GM21360 (cell line): Measurements from ENCODE around the gene ZCWPW1.
A peak's percentile ranks its signal among the peaks of the same experiment; 100 is the strongest.
"Not testable (repeated sequence)": the region's sequence is repeated elsewhere in the genome, so short reads cannot be mapped to it uniquely, and the experiment has no call there.

Source experiments
- ATAC-seq: cut with Tn5 transposase; IDR thresholded peaks from one replicate; pipeline ENCODE4 v1.9.1; 2021; ENCODE audit warnings: mild to moderate bottlenecking, moderate library complexity; ENCODE audit not compliant: unreplicated experiment

Gene ZCWPW1

DNA sequence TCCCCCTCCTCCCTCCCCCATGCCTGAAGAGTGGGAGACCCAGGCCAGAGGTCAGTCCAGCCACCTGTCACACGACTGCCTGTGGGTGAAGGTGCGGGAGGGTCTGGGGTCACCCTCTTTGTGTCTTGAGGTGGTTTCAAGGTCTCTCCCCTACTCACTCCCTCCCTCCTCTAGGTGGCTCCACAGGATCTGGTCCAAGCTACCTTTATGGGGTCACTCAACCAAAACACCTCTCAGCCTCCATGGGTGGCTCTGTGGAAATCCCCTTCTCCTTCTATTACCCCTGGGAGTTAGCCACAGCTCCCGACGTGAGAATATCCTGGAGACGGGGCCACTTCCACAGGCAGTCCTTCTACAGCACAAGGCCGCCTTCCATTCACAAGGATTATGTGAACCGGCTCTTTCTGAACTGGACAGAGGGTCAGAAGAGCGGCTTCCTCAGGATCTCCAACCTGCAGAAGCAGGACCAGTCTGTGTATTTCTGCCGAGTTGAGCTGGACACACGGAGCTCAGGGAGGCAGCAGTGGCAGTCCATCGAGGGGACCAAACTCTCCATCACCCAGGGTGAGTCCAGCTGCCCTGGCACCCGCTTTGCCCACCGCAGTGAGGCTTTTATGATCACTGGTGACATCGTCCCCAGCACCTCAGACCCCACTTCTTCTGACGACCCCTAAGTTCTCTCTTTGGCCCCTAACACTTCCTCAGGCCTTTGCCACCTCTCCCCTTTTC lies 54.5 kb downstream of the ZCWPW1 start:
- ATAC-seq: peak; percentile 38

DNA sequence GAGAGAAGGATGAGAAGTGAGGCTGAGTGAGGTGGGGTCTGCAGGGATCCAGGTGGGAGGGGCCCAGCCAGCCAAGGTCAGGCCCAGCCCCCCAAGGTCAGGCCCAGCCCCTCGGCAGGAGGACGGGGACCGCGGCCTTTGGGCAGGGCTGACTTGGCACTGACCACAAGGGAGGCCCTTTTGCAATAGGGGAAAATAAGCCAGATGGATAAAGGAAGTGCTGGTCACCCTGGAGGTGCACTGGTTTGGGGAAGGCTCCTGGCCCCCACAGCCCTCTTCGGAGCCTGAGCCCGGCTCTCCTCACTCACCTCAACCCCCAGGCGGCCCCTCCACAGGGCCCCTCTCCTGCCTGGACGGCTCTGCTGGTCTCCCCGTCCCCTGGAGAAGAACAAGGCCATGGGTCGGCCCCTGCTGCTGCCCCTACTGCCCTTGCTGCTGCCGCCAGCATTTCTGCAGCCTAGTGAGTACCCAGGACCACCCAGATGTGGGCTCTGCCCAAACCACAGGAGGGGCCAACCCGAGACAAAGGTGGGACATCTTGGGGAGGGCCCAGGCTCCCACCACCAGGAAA lies 55.2 kb downstream of the ZCWPW1 start, which contains the start of gene PILRA:
PILRA (plus strand) TSS at position 227 of the 571 bp plus-strand sequence; CDS start at position 397, 170 bp downstream.
- no peak for ATAC-seq

DNA sequence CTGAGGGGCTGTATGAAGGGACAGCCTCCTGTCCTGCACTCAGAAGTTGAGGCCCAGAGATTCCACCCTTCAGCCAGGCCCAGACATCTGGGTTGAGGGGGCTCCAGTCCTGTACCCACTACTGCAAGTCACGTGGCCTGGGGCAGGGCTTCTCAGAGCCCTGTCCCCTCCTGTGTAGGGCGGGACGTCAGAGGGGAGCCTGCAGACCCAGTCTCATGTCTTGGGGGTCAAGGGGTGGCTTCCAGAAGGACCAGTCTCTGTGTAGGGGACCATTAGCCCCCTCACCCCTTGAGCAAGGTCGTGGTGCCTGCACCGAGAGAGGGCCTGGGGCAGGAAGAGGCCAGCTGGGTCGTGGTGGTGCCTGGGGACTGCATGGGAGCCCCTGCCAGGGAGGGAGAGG lies 55.8 kb downstream of the ZCWPW1 start:
- no peak for ATAC-seq

DNA sequence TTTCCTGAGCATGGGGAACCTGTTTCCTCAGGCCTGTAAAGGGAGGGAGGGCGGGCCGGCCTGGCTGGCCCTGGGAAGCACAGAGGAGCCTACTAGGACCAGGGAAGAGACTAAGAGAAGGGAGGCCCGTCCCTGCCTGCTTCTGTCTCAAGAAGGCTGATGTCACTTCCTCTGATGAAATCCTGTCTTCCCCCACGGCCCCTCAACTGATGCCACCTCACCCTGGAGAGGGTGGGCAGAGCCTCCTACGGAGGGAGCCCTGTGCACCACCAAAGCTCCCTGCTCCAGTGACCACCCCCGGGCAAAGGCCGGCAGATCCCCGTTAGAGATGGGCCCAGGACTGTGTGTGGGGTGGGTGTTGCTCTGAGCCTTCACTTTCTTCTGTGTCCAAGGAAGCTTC lies 56.2 kb downstream of the ZCWPW1 start:
- ATAC-seq: no peak

DNA sequence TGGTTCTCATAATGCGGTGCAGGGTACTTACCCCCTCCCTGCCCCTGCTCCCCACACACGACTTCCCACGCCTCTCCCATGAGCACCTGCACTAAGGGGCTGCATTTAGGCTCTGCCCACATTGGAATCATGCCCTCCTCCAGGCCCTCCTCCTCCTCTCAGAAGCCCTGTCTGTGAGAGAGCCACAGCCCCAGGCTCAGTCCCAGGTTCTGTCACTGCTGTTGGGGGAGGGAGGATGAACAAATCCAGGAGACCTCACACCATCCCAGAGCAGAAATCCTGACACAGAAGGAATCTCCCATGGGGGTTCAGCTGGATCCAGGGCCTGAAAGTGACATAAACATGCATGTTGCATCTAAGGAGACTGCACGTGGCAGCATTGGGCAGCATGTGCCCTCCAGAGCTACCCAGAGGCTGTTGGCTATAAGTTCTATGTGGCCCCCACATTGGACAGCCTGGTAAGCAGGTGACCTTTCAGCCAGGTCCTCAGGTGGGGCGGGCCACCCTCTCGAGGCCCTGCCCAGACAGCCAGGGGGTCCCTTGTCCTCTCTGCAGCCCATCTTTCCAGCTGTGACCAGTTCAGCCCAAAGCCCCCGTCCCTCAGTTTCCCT lies 56.8 kb downstream of the ZCWPW1 start:
- ATAC-seq: no peak

DNA sequence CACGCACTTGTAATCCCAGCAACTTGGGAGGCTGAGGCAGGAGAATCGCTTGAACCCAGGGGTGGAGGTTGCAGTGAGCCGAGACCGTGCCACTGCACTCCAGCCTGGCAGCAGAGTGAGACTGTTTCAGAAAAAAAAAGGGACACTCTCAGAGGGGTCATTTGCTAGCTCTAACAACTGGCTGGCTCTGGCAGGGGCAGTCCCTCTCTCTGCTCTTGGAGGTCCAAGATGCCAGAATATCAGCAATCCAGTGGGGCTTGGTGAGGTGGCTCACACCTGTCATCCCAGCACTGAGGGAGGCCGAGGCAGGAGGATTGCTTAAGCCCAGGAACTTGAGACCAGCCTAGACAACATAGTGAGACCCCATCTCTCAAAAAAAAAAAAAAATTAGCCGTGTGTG lies 57.8 kb downstream of the ZCWPW1 start:
- ATAC-seq: no peak

DNA sequence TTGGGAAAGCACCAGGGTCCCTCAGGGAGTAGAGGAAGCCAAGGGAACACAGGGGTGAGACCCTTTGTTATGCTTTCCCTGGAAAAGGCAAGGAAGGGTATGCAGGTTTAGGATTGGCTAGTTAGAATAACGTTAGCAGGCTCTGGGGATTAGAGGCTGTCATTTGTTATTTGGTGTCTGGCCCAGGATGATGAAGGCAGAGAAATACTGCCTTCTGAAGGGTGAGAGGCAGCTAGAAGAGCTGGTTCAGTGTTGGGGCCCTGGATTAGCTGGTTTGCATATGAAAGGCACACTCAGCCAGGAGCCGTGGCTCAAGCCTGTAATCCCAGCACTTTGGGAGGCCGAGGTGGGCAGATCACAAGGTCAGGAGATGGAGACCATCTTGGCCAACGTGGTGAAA lies 58.2 kb downstream of the ZCWPW1 start:
- ATAC-seq: no peak

DNA sequence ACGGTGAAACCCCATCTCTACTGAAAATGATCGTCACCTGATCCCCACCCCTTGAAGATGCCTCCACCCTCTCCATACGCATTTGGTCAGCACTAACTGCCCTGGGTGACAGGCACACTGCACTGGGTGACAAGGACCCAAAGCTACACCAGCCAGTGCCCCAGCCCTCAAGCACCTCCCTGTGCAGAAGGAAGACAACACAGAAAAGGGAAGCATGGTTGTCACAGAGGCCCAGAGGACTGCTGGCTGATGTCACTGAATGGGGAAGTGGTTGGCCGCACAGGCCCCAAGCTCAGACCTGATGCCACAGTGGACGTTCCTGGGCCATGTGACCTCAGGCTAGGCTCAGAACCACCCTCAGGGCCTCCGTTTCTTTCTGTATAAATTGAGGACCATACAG lies 59.4 kb downstream of the ZCWPW1 start:
- ATAC-seq: peak; percentile 39

DNA sequence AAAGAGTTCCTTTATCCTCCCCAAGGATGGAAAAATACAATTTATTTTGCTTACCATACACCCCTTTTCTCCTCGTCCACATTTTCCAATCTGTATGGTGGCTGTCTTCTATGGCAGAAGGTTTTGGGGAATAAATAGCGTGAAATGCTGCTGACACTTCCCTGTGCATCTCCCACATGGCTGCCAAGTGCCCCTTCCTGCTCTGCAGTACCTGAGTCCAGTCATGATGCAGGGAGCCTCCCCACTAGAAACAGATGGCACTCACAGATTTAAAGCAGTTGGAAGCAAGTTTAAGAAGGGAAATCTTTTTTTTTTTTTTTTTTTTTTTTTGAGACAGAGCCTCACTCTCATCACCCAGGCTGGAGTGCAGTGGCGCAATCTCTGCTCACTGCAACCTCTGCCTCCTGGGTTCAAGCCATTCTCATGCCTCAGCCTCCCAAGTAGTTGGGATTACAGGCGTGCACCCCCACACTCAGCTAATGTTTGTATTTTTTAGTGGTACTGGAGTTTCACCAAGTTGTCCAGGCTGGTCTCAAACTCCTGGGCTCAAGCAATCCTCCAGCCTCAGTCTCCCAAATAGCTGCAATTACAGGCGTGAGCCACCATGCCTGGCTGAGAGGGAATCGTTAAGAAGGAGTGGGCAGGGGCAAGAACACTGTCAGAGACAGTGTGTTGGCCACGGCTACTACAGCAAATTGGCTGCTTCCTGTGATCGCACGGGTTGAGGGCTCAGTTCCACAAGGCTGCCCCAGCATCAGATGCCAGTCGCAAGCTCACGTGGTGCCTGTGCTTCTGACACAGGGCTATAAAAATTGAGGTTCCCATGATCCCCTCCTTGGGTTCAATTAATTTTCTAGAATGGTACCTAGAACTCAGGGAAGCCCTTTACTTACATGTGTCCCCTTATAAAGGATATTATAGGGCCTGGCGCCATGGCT lies 60.6 kb downstream of the ZCWPW1 start:
- no peak for ATAC-seq

DNA sequence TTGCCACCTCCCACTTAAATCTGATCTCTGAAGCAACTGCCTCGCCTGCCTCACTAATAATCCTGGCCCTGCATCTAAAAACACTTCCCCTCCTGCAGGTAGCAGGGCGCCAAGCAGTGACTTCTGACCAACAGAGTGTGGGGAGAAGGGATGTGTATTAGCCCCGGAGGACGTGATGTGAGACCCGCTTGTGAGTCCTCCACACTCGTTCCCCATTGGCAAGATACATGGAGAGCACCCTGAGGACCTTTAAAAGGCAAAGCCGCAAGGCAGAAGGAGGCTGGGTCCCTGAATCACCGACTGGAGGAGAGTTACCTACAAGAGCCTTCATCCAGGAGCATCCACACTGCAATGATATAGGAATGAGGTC lies 61.3 kb downstream of the ZCWPW1 start:
- no peak for ATAC-seq

DNA sequence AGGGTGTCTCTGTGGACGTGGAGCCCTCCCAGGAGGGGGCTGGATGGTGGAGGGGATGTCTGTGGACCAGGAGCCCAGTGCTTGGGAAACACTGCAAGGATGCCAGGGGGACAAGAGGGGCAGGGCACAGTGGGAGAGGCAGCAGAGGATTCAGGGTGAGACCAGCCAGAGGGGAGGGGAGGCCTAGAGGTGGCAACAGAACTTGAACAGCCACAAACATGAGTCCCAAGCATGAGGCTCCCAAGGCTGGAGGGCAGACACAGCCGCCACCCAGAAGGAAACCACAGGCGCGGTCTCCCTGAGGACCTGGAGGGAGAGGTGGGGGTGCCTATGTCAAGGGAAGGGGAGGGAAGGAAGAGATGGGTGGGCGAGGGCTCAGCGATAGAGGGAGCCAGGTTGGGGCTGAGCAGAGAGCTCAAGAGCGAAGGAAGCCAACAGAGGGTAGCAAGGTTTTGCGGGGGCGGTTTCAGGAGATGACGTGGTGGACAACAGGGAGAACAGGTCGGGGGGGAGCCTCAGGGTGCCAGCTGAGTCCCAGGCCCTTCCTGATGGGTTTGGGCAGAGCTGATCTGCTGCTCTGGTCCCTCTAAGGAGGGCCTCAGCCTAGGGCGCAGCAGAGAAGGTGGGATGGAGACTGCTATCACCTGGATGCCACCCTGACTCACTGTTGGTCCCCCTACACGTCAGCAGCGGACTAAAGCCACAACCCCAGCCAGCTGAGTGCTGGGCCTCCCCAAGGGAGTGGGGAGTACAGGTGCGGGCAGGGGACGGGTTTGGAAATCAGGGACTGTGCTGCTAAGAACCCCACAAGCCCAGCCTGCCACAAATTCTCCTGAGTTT lies 61.9 kb downstream of the ZCWPW1 start:
- no peak for ATAC-seq

DNA sequence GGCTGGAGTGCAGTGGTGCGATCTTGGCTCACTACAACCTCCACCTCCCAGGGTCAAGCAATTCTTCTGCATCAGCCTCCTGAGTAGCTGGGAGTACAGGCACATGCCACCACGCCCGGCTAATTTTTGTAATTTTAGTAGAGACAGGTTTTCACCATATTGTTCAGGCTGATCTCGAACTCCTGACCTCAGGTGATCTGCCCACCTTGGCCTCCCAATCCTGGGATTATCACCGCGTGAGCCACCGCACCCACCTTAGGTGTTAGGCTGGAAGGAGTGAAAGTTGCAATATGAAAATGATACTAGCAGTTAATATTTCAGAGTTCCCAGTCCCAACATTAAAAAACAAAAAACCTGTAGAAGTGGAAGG lies 62.5 kb downstream of the ZCWPW1 start:
- not testable (repeated sequence) for ATAC-seq

DNA sequence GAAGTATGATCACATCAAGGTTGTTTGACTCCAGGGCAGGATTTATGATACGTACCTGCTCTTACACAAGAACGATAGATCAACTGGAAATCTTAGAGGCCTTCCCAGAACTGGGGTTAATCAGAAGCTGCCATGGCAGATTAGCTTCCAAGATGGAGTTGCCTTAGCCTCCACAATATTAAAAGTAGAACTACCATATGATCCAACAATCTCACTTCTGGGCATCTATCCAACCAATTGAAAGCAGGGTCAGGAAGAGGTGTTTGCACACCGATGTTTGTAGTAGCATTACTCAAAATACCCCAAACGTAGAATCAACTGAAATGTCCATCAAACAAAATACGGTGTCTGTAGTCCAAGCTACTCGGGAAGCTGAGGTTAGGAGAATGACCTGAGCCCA lies 64.0 kb downstream of the ZCWPW1 start:
- no peak for ATAC-seq

DNA sequence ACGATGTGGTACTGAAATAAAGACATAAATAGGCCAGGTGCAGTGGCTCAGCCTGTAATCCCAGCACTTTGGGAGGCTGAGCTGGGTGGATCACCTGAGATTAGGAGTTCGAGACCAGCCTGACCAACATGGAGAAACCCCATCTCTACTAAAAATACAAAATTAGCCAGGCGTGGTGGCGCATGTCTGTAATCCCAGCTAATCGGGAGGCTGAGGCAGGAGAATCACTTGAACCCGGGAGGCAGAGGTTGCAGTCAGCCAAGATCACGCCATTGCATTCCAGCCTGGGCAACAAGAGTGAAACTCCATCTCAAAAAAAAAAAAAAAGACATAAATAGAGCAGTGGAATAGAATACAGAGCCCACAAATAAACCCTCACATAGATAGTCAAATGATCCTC lies 64.7 kb downstream of the ZCWPW1 start:
- not testable (repeated sequence) for ATAC-seq

DNA sequence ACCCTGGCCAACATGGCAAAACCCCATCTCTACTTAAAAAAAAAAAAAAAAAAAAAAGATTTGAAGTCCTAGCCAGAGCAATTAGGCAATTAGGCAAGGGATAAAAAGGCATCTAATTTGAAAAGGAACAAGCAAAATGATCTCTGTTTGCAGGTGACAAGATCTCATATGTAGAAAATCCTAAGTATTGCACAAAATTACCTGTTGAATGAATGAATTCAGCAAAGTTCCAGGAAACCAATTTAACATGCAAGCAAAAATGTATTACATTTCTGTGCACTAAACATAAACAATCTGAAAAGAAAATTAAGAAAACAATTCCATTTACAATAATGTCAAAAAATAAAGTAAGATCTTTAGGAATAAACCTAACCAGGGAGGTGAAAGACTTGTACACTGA lies 65.4 kb downstream of the ZCWPW1 start:
- ATAC-seq: no peak

DNA sequence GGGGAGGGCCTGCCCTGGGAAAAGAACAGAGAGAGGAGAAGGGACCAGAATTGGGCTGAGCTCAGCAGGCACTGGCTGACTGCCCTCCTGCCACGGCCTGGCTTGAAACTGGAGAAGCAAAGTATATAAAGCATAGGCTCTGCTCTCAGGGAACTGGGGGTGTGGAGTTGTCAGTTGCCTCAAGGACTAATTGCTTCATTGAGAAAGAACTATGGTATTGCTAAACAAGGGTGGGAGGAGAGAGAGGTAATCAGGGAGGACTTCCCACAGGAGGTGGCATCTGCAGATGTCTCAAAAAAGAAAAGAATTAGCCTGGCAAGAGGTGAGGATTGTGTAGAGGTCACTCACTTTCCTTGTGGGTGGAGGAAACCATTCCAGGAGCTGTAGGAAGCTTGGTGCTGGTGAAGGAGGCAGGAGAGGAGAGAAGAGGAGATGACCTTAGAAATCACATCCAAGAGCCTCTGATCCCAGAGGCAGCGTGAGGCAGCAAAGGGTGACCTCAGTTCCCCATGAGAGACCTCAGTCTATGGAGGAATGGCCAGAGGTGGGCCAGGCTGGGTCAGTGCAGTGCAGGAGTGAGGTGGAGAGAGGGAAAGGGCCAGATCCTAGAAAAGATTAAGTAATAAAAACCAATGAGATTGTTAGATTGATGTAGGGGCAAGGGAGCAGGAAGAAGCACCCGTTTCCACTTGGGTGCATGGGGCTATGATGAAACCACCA lies 68.2 kb downstream of the ZCWPW1 start:
- no peak for ATAC-seq

DNA sequence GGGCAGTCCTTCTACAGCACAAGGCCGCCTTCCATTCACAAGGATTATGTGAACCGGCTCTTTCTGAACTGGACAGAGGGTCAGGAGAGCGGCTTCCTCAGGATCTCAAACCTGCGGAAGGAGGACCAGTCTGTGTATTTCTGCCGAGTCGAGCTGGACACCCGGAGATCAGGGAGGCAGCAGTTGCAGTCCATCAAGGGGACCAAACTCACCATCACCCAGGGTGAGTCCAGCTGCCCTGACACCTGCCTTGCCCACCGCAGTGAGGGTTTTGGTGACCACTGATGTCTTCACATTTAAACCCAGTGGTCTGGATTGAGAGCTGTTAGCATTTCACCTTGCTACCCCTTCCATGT lies 69.7 kb downstream of the ZCWPW1 start:
- ATAC-seq: no peak

DNA sequence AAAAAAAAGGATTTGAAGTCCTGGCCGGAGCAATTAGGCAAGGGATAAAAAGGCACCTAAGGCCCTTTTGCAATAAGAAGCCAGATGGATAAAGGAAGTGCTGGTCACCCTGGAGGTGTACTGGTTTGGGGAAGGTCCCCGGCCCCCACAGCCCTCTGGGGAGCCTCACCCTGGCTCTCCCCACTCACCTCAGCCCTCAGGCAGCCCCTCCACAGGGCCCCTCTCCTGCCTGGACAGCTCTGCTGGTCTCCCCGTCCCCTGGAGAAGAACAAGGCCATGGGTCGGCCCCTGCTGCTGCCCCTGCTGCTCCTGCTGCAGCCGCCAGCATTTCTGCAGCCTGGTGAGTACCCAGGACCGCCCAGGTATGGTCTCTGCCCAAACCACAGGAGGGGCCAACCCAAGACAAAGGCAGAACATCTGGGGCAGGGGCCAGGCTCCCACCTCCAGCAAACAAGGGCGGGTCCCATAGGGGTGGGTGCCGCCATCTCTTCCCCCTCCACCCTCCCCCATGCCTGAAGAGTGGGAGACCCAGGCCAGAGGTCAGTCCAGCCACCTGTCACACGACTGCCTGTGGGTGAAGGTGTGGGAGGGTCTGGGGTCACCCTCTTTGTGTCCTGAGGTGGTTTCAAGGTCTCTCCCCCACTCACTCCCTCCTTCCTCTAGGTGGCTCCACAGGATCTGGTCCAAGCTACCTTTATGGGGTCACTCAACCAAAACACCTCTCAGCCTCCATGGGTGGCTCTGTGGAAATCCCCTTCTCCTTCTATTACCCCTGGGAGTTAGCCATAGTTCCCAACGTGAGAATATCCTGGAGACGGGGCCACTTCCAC lies 70.3 kb downstream of the ZCWPW1 start, which contains the start of gene PILRB:
PILRB (plus strand) TSS at position 91 of the 830 bp plus-strand sequence; CDS start at position 277, 186 bp downstream.
- ATAC-seq: no peak

DNA sequence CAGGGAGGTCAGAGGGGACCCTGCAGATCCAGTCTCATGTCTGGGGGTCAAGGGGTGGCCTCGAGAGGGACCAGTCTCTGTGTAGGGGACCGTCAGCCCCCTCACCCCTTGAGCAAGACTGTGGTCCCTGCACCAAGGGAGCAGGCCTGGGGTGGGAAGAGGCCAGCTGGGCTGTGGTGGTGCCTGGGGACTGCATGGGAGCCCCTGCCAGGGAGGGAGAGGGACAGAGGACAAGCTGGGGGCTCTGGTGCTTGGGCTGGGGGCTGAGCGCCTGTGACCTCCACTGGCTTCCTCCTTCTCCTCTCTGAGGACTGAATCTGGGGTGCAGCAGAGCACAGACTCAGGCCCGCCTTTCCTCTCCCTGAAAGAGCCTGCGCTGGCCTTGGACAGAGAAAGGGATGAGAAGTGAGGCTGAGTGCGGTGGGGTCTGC lies 71.4 kb downstream of the ZCWPW1 start:
- no peak for ATAC-seq
